ENCODE data around the gene ESR1. TPM values are rescaled to one million over a fixed set of nuclear protein-coding genes. Genes with fewer than 3 reads are reported as not detected.

The ESR1 gene
- total and polyA plus RNA-seq, 2 donors (not counting 1 experiment from before 2014, with no cell fraction given): 0.06 to 0.50 TPM

- TF ChIP-seq EZH2 (IDR thresholded peaks at IDR 0.05; ENCODE audit: low read length, missing control alignments): no peak
- TF ChIP-seq CTCF (conservative IDR thresholded peaks at IDR 0.05 in 1 of 2, IDR thresholded peaks at IDR 0.05 in 1 of 2; ENCODE audit: low read depth in 1 of 2, low read length in 2 of 2): no peak
- H3K79me2 ChIP-seq (ENCODE audit: control insufficient read depth, insufficient read depth, low read length): no peaks in the 10 kb centered on the region
- DNase-seq (ENCODE audit: low read depth in 2 of 2): no peak
Observed at GRCh38 chr6:151796842-151797530, 10.5 kb upstream of the ESR1 start.

DNA sequence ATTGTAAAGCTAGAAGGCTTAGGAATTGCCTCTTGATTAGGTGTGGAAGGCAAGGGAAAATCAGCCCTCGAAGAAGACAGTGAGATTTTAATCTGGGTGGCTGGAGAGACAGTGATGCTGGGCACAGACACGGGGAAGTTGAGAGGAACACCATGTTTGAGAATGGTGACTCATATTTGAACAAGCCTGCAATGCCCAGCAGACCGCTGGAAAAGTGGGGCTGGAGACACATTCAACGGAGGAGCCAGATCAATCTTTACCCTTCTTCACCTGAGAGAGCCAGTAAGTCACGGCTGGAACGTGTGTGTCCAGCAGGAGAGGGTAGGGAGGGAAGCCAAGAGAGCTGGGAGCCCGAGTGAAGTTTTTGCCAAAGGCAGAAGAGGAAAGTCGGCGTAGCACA lies 3.7 kb upstream of the ESR1 start:
- DNase-seq (ENCODE audit: low read depth in 2 of 2): no peak
- Histone ChIP-seq H4K20me1 (ENCODE audit: control insufficient read depth, extremely low read depth, insufficient read depth, low read length) (no peaks in the 10 kb centered on the region), H3K27me3 (ENCODE audit: control insufficient read depth, insufficient read depth, low read length) (peaks cover 14% of the 10 kb centered on the region), H3K4me2 (ENCODE audit: extremely low read depth, insufficient read depth, low read length) (no peak overlapping the region), H3K36me3 (ENCODE audit: control insufficient read depth, insufficient read depth, low read length) (no peaks in the 10 kb centered on the region), H3K9me3 (ENCODE audit: control insufficient read depth, insufficient read depth, low read depth, low read length) (no peaks in the 10 kb centered on the region), H3K4me3 (replicated peaks in 1 of 4; ENCODE audit: control extremely low read depth in 1 of 4, insufficient read depth in 1 of 4, low read depth in 3 of 4, low read length in 4 of 4) (no peak overlapping the region), H3K27ac (ENCODE audit: insufficient read depth, low read length) (no peak overlapping the region), H3K79me2 (ENCODE audit: control insufficient read depth, insufficient read depth, low read length) (no peaks in the 10 kb centered on the region), H3K9ac (ENCODE audit: insufficient read depth, low read length) (no peak overlapping the region), H2AFZ (ENCODE audit: low read length) (no peak overlapping the region), H3K4me1 (ENCODE audit: control insufficient read depth, extremely low read depth, insufficient read depth, low read length) (no peaks in the 10 kb centered on the region)
- TF ChIP-seq EZH2 (IDR thresholded peaks at IDR 0.05; ENCODE audit: low read length, missing control alignments): no peak
- TF ChIP-seq CTCF (conservative IDR thresholded peaks at IDR 0.05 in 1 of 2, IDR thresholded peaks at IDR 0.05 in 1 of 2; ENCODE audit: low read depth in 1 of 2, low read length in 2 of 2): no peak

More at GRCh38 chr6:151796842-151797530, 10.5 kb upstream of the ESR1 start:
- H3K9ac ChIP-seq (ENCODE audit: insufficient read depth, low read length): no peak overlapping the region
- H2AFZ ChIP-seq (ENCODE audit: low read length): no peak overlapping the region
- no peaks in the 10 kb centered on the region for H3K4me1 ChIP-seq (ENCODE audit: control insufficient read depth, extremely low read depth, insufficient read depth, low read length)
- no peaks in the 10 kb centered on the region for H3K9me3 ChIP-seq (ENCODE audit: control insufficient read depth, insufficient read depth, low read depth, low read length)
- H3K27ac ChIP-seq (ENCODE audit: insufficient read depth, low read length): no peak overlapping the region
- H4K20me1 ChIP-seq (ENCODE audit: control insufficient read depth, extremely low read depth, insufficient read depth, low read length): no peaks in the 10 kb centered on the region
- no peaks in the 10 kb centered on the region for H3K36me3 ChIP-seq (ENCODE audit: control insufficient read depth, insufficient read depth, low read length)
- no peak overlapping the region for H3K4me3 ChIP-seq (replicated peaks in 1 of 4; ENCODE audit: control extremely low read depth in 1 of 4, insufficient read depth in 1 of 4, low read depth in 3 of 4, low read length in 4 of 4)
- H3K4me2 ChIP-seq (ENCODE audit: extremely low read depth, insufficient read depth, low read length): no peak overlapping the region
- H3K27me3 ChIP-seq (ENCODE audit: control insufficient read depth, insufficient read depth, low read length): no peaks in the 10 kb centered on the region

GRCh38 chr6:151804585-151805285 lies 2.7 kb upstream of the ESR1 start:
- Histone ChIP-seq H3K9me3 (ENCODE audit: control insufficient read depth, insufficient read depth, low read depth, low read length) (no peaks in the 10 kb centered on the region), H4K20me1 (ENCODE audit: control insufficient read depth, extremely low read depth, insufficient read depth, low read length) (no peaks in the 10 kb centered on the region), H3K9ac (ENCODE audit: insufficient read depth, low read length) (no peak overlapping the region), H3K4me2 (ENCODE audit: extremely low read depth, insufficient read depth, low read length) (no peak overlapping the region), H3K4me3 (replicated peaks in 1 of 4; ENCODE audit: control extremely low read depth in 1 of 4, insufficient read depth in 1 of 4, low read depth in 3 of 4, low read length in 4 of 4) (no peak overlapping the region), H2AFZ (ENCODE audit: low read length) (no peak overlapping the region), H3K4me1 (ENCODE audit: control insufficient read depth, extremely low read depth, insufficient read depth, low read length) (no peaks in the 10 kb centered on the region), H3K27me3 (ENCODE audit: control insufficient read depth, insufficient read depth, low read length) (peaks cover 18% of the 10 kb centered on the region), H3K27ac (ENCODE audit: insufficient read depth, low read length) (no peak overlapping the region), H3K36me3 (ENCODE audit: control insufficient read depth, insufficient read depth, low read length) (no peaks in the 10 kb centered on the region), H3K79me2 (ENCODE audit: control insufficient read depth, insufficient read depth, low read length) (no peaks in the 10 kb centered on the region)
- no peak for DNase-seq (ENCODE audit: low read depth in 2 of 2)
- TF ChIP-seq EZH2 (IDR thresholded peaks at IDR 0.05; ENCODE audit: low read length, missing control alignments): no peak
- TF ChIP-seq CTCF (conservative IDR thresholded peaks at IDR 0.05 in 1 of 2, IDR thresholded peaks at IDR 0.05 in 1 of 2; ENCODE audit: low read depth in 1 of 2, low read length in 2 of 2): no peak

Measured in fibroblast of lung (primary cell).